Colonic mucosa (tissue), 4 donors: Measurements from ENCODE around the gene IL17REL. TPM values are rescaled to one million over a fixed set of nuclear protein-coding genes. Genes with fewer than 3 reads are reported as not detected.

Experiments
- DNase-seq: peaks from one replicate; pipeline ENCODE4 v3.0.0-alpha.2; 2020
- H3K27ac ChIP-seq: fragments of 200-600 bp; one replicate; pipeline ENCODE4 v1.8.0; 2021
- H3K27me3 ChIP-seq: fragments of 200-600 bp; one replicate; pipeline ENCODE4 v1.8.0; 2021
- H3K36me3 ChIP-seq: fragments of 200-600 bp; one replicate; pipeline ENCODE4 v1.8.0; 2021
- H3K4me1 ChIP-seq: fragments of 200-600 bp; one replicate; pipeline ENCODE4 v1.8.0; 2021; ENCODE audit warnings: mild to moderate bottlenecking
- H3K4me3 ChIP-seq: fragments of 200-600 bp; one replicate; pipeline ENCODE4 v1.8.0; 2021
- H3K9ac ChIP-seq, 2 donors: one replicate each; pipeline ENCODE4 v1.7.0; 2013; ENCODE audit warnings: control low read depth in 2 of 2, low read depth in 2 of 2, low read length in 2 of 2
- H3K9me3 ChIP-seq: fragments of 200-600 bp; one replicate; pipeline ENCODE4 v1.8.0; 2021
- CTCF ChIP-seq: fragments of 200-600 bp; IDR thresholded peaks from one replicate; pipeline ENCODE4 v1.8.0; 2022; ENCODE audit warnings: antibody characterized with exemption, mild to moderate bottlenecking
- intact Hi-C: fragments of 100-400 bp; cut with DNase I; formaldehyde crosslinking; loops from one replicate; pipeline ENCODE4 v1.14.1; 2022
- total RNA-seq, 2 donors: library from RNA; stranded (reverse); fragmentation: NEBNext Ultra II Directional in 1 of 2; extraction: Animal tissue kit (Norgen Biotek cat#: 25700) in 1 of 2; gene quantifications; one replicate each; pipeline ENCODE4 v1.2.1, GENCODE V29; 2021
- donor health status: healthy.
- donor health status: DM: no; HTN: no; CAD: no.
- donor health status: DM: no; HTN: no; CAD: no.

IL17REL gene
- total RNA-seq, 2 donors from 2014 or later, result 0.11 to 0.22 TPM

GRCh38 chr22:50030297-50031188, 18.0 kb upstream of the IL17REL start:
- no peak overlapping the region for H3K27ac ChIP-seq
- H3K27me3 ChIP-seq, result peaks cover 5% of the 10 kb centered on the region
- TF ChIP-seq CTCF, result peak; percentile 81
- H3K36me3 ChIP-seq, result no peaks in the 10 kb centered on the region
- intact Hi-C loops, result loop anchor here (2.0 to 10.0 kb wide), 3 partner anchors 48 to 266 kb away; no protein-coding TSS in a partner anchor
- H3K9ac ChIP-seq, result no peak overlapping the region
- H3K4me1 ChIP-seq, result no peaks in the 10 kb centered on the region
- peak; percentile 71 for DNase-seq
- no peak overlapping the region for H3K4me3 ChIP-seq
- no peaks in the 10 kb centered on the region for H3K9me3 ChIP-seq

GRCh38 chr22:50027639-50028537, 15.3 kb upstream of the IL17REL start:
- TF ChIP-seq CTCF, result no peak
- no peaks in the 10 kb centered on the region for H3K4me1 ChIP-seq
- H3K36me3 ChIP-seq, result no peaks in the 10 kb centered on the region
- H3K27ac ChIP-seq, result no peak overlapping the region
- intact Hi-C loops, result no loop called here
- H3K9me3 ChIP-seq, result no peaks in the 10 kb centered on the region
- DNase-seq, result no peak
- peaks cover 5% of the 10 kb centered on the region for H3K27me3 ChIP-seq
- no peak overlapping the region for H3K9ac ChIP-seq
- no peak overlapping the region for H3K4me3 ChIP-seq

GRCh38 chr22:50025993-50026392, 13.4 kb upstream of the IL17REL start:
- no peak for DNase-seq
- TF ChIP-seq CTCF, result no peak
- H3K9ac ChIP-seq, result no peak overlapping the region

GRCh38 chr22:50022171-50022819, 9.7 kb upstream of the IL17REL start:
- no peak for TF ChIP-seq CTCF
- DNase-seq, result no peak
- Histone ChIP-seq H3K27ac (no peak overlapping the region), H3K9ac (no peak overlapping the region), H3K27me3 (peaks cover 6% of the 10 kb centered on the region), H3K9me3 (no peaks in the 10 kb centered on the region), H3K36me3 (no peaks in the 10 kb centered on the region), H3K4me1 (no peaks in the 10 kb centered on the region), H3K4me3 (no peak overlapping the region)
- intact Hi-C loops, result no loop called here

More at GRCh38 chr22:50025993-50026392, 13.4 kb upstream of the IL17REL start:
- H3K36me3 ChIP-seq, result no peaks in the 10 kb centered on the region
- no peaks in the 10 kb centered on the region for H3K4me1 ChIP-seq
- intact Hi-C loops, result no loop called here
- H3K27ac ChIP-seq, result no peak overlapping the region
- H3K4me3 ChIP-seq, result no peak overlapping the region
- peaks cover 5% of the 10 kb centered on the region for H3K27me3 ChIP-seq
- H3K9me3 ChIP-seq, result no peaks in the 10 kb centered on the region

GRCh38 chr22:50020606-50021005, 8.0 kb upstream of the IL17REL start:
- Histone ChIP-seq H3K9me3 (no peaks in the 10 kb centered on the region), H3K4me3 (no peak overlapping the region), H3K27ac (no peak overlapping the region), H3K4me1 (no peaks in the 10 kb centered on the region), H3K36me3 (no peaks in the 10 kb centered on the region), H3K27me3 (peaks cover 23% of the 10 kb centered on the region), H3K9ac (no peak overlapping the region)
- intact Hi-C loops, result no loop called here
- no peak for TF ChIP-seq CTCF
- no peak for DNase-seq
